SK-N-SH (cell line): ENCODE results near the gene WDR35.

Experiments
- CTCF ChIP-seq: fragments of 200-600 bp; sonication (generic); IDR thresholded peaks from 2 replicates; pipeline ENCODE4 v1.6.1; 2017; ENCODE audit warnings: antibody characterized with exemption, mild to moderate bottlenecking, moderate library complexity
- EP300 ChIP-seq, 2 experiments: IDR thresholded peaks; 2 replicates each; pipeline versions ENCODE4 v1.4.0 to v1.6.1; 2012; ENCODE audit warnings: borderline replicate concordance in 1 of 2, low read depth in 1 of 2, low read length in 1 of 2
- FOSL2 ChIP-seq: IDR thresholded peaks from 2 replicates; pipeline ENCODE4 v1.4.0; 2012; ENCODE audit warnings: low read depth, mild to moderate bottlenecking, moderate library complexity, borderline replicate concordance
- JUND ChIP-seq: IDR thresholded peaks from 2 replicates; pipeline ENCODE4 v1.4.0; 2012
- POLR2AphosphoS5 ChIP-seq: IDR thresholded peaks from 2 replicates; pipeline ENCODE4 v1.6.1; 2012; ENCODE audit warnings: low read depth, low read length
- RCOR1 ChIP-seq: fragments of 150-350 bp; IDR thresholded peaks from 2 replicates; pipeline ENCODE4 v1.6.1; 2017; ENCODE audit warnings: antibody characterized with exemption, low read length
- REST ChIP-seq: IDR thresholded peaks from 2 replicates; pipeline ENCODE4 v1.6.1; 2012; ENCODE audit warnings: mild to moderate bottlenecking, low read depth, low read length, moderate library complexity
- RFX5 ChIP-seq: IDR thresholded peaks from 2 replicates; pipeline ENCODE4 v1.6.1; 2012; ENCODE audit warnings: mild to moderate bottlenecking, improper control_type of control experiment, low read length
- USF1 ChIP-seq: IDR thresholded peaks from 2 replicates; pipeline ENCODE4 v1.4.0; 2012; ENCODE audit warnings: low read depth, borderline replicate concordance

- TF ChIP-seq CTCF (no peak), EP300 (IDR thresholded peaks at IDR 0.05; ENCODE audit: borderline replicate concordance in 1 of 2, low read depth in 1 of 2, low read length in 1 of 2) (no peak), USF1 (no peak), RFX5 (no peak), RCOR1 (no peak), POLR2AphosphoS5 (no peak), JUND (no peak), REST (no peak), FOSL2 (no peak)
These were observed 44.3 kb upstream of the WDR35 start for GRCh38 chr2:20034218-20034617.
